ENCODE measurements around the gene FAAP20. TPM values are rescaled to one million over a fixed set of nuclear protein-coding genes. Genes with fewer than 3 reads are reported as not detected.

The FAAP20 gene
- total RNA-seq, 1 donor from 2014 or later: 14.2 TPM

DNA sequence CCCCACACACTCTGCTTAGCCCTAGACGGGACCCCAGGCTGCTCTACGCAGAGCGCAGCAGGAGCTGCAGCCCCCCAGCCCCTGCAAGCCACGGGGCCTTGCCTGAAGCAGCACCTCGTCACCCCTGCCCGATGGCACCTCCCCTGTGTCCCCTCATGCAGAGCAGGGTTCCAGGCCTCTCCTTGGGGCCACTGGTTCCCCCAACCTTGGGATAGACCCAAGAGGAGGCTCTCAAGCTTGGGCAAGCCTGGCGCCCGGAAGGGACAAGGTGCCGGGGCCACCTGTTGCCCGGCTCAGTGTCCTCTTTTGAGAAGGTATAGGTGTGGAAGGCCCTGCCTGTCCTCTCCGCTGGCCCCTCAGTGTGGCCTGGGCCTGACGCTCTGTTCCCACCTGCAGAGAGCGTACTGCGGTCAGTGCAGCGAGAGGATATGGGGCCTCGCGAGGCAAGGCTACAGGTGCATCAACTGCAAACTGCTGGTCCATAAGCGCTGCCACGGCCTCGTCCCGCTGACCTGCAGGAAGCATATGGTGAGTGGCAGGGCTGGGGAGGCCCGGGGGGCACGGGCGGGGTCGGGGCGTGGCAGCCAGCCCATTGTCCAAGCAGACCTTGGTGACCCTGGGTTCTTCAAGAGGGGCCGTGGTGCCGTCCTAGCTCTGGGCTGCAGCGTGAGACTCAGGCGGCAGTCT is 50.6 kb downstream of the FAAP20 start:
- Histone ChIP-seq H3K4me3 (ENCODE audit: low read depth, low read length) (no peak overlapping the region), H3K27me3 (ENCODE audit: control insufficient read depth, insufficient read depth, low read length) (no peaks in the 10 kb centered on the region), H3K36me3 (ENCODE audit: control insufficient read depth, insufficient read depth, low read length) (peaks cover 11% of the 10 kb centered on the region)
- FAIRE-seq (no peak), DNase-seq (ENCODE audit: low read depth) (no peak)
- no peak for TF ChIP-seq CTCF (IDR thresholded peaks at IDR 0.05; ENCODE audit: insufficient read depth, low read length, severe bottlenecking)

GRCh38 chr1:2141025-2141424 is 53.5 kb downstream of the FAAP20 start:
- FAIRE-seq (no peak), DNase-seq (ENCODE audit: low read depth) (no peak)
- Histone ChIP-seq H3K27me3 (ENCODE audit: control insufficient read depth, insufficient read depth, low read length) (no peaks in the 10 kb centered on the region), H3K4me3 (ENCODE audit: low read depth, low read length) (no peak overlapping the region), H3K36me3 (ENCODE audit: control insufficient read depth, insufficient read depth, low read length) (peaks cover 10% of the 10 kb centered on the region)
- TF ChIP-seq CTCF (IDR thresholded peaks at IDR 0.05; ENCODE audit: insufficient read depth, low read length, severe bottlenecking): no peak

Other genes starting within 250 kb of the FAAP20 start
- not detected in 2 replicates for gene CFAP74, start 191.0 kb downstream of the FAAP20 start, total RNA-seq
- not detected in 2 replicates for gene GABRD, start 175.4 kb downstream of the FAAP20 start, total RNA-seq
- 34.6 and 38.4 TPM in 2 replicates for gene PRKCZ, start 144.4 kb downstream of the FAAP20 start, total RNA-seq
- 8.4 and 9.2 TPM in 2 replicates for gene SKI, start 33.5 kb upstream of the FAAP20 start, total RNA-seq
- 5.5 and 10.6 TPM in 2 replicates for gene MORN1, start 196.8 kb upstream of the FAAP20 start, total RNA-seq
- gene RER1, start 197.1 kb upstream of the FAAP20 start, total RNA-seq: 94.8 and 104 TPM in 2 replicates
- gene PEX10, start 217.8 kb upstream of the FAAP20 start, total RNA-seq: 30.0 and 35.7 TPM in 2 replicates

All from bronchial epithelial cell (primary cell).